B cell (primary cell): Measurements from ENCODE around the gene CCDC17.

Experiments used
- EZH2 ChIP-seq: IDR thresholded peaks from 2 replicates; pipeline ENCODE4 v1.6.1; 2012; ENCODE audit warnings: borderline replicate concordance, low read depth, mild to moderate bottlenecking, moderate library complexity, low read length; ENCODE audit not compliant: insufficient read depth, poor library complexity, severe bottlenecking
- TF ChIP-seq, protein P1 (sequence below): fragments of 200-600 bp; IDR thresholded peaks from one replicate; pipeline ENCODE4 v1.8.0; 2022; ENCODE audit warnings: antibody characterized with exemption, mild to moderate bottlenecking

DNA sequence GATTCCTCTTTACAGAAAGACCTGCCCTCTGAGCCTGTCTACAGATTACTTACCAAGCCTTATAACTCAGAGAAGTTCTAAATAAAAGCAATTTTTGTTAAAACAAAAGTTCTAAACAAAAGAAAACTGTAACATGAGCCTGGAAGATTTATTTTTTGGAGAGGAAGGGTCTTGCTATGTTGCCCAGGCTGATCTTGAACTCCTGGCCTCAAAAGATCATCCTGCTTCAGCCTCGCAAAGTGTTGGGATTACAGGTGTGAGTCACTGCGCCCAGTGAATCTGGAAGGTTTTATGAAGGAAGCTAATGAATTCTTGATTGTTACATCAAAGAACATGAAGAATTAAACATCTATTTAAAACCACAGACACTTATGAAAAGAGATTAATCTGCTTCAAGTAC is 35.4 kb upstream of the CCDC17 start:
- TF ChIP-seq, protein P1, sequence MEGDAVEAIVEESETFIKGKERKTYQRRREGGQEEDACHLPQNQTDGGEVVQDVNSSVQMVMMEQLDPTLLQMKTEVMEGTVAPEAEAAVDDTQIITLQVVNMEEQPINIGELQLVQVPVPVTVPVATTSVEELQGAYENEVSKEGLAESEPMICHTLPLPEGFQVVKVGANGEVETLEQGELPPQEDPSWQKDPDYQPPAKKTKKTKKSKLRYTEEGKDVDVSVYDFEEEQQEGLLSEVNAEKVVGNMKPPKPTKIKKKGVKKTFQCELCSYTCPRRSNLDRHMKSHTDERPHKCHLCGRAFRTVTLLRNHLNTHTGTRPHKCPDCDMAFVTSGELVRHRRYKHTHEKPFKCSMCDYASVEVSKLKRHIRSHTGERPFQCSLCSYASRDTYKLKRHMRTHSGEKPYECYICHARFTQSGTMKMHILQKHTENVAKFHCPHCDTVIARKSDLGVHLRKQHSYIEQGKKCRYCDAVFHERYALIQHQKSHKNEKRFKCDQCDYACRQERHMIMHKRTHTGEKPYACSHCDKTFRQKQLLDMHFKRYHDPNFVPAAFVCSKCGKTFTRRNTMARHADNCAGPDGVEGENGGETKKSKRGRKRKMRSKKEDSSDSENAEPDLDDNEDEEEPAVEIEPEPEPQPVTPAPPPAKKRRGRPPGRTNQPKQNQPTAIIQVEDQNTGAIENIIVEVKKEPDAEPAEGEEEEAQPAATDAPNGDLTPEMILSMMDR, result no peak
- TF ChIP-seq EZH2, result no peak
